GM19452 (cell line): ENCODE data around the gene SLCO4C1.
A peak's percentile ranks its signal among the peaks of the same experiment; 100 is the strongest.

Experiments used
- ATAC-seq: cut with Tn5 transposase; IDR thresholded peaks from one replicate; pipeline ENCODE4 v1.9.1; 2021; ENCODE audit not compliant: unreplicated experiment

Gene SLCO4C1

DNA sequence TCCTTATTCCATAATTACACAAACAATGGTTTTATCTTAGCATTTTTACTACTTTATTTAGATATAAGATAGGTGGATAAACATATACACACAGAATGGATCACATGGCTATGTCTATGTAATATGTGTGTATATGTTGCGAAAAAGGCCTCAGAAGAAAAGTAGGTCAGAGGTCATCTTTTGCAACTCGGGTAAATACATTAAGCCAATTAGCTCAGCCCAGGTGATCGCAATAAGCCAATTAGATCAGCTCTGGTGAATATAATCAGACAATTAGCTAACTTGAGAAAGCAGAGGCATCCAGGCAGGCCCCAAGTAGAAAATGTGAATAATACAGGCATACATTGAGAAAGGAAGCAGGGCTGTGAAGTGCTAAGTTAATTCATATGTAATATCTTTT is 24.3 kb downstream of the SLCO4C1 start:
- no peak for ATAC-seq

DNA sequence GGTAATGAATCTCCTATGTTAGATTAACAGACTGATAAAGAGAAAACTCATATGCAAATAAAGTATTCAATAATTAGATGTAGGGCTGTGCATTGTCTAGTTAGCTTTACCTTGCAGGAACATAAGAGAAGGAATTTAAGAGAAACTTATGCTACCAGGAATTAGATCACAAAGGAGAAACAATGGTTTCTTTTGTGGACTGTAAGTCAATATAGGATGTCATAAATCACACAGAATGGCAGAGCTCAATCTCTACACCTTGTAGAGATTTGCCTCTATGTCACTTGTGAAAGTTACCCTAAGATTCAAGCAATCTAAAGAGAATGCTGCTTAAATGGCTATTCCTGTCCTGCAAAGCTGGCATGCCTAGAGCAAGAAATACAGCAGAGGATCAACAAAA is 26.0 kb downstream of the SLCO4C1 start:
- no peak for ATAC-seq

DNA sequence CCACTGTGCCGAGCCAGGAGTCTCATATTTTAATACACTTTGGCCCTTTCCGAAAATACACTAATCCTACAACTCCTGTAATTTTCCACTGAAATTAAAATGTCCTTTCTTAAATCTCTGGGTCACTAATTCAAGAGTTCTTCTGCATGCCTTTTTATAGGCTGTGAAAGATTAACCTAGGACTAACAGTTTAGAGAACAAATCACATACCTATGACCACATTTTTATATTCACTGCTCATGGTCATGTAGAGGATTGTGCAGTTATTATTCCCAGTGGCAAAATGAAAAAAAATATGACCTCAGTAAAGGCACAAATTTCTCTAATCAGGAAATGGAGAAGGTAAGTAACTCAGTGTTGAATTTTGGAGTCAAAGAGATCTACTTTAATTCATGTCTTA is 33.4 kb downstream of the SLCO4C1 start:
- no peak for ATAC-seq

DNA sequence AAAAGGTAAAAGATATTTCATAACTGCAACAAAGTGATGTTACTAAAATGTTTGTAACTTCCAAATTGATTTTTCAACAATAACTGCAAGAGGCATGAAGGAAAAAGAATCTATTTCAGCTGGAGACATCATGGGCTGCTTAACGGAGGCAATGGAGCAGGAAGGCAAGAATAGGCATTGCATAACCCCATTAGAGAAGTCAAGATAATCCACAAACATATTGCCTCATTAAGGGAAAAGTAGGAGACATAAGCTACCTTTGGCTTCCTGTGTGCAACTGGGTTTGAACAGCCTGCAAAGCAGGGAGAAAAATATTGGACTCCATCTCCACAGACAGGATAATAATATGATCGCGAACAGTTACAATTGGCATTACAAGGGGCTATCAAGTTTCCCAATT is 46.7 kb downstream of the SLCO4C1 start:
- no peak for ATAC-seq

DNA sequence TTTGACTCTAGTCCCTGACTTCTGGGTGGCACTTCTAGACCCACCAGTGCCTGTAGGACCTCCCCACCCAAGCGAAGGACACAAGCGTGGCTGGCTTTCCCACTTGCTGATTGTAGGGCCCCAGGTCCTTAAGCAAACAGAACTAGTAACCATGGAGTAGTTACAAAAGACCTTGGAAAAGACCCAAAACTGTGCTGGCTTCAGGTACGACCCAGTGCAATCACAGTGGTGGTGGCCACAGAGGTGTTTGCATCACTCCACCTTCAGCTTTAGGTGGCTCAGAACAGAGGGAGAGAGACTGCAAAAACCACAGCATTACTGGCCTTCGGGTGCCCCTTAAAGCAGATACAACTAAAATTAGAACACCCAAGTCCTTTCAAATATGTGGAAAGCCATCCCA is 52.9 kb downstream of the SLCO4C1 start:
- no peak for ATAC-seq

DNA sequence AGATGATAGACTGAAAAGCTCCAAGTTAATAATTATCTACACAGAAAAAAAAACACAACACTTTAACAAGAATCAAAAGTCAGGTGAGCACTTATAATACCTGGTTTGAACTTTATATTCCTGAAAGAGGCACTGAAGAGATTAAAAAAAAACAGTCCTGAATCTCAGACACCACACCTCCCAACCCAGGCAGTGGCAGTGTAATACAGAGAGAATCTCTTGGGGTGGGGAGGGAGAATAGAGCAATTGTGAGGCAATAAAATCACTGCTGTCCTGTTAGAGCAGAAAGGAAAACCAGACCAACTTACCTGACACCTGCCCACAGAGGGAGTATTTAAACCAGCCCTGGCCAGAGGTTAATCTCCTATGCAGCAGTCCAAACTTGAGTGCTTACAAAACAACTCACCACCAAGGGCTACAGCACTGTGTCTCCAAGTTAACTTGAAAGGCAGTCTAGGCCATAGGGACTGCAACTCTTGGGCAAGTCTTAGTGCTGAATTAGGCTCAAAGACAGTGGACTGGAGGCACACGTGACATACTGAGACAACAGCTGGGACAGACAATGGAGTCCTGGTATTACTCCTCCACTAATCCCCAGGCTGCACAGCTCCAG is 54.2 kb downstream of the SLCO4C1 start:
- no peak for ATAC-seq

DNA sequence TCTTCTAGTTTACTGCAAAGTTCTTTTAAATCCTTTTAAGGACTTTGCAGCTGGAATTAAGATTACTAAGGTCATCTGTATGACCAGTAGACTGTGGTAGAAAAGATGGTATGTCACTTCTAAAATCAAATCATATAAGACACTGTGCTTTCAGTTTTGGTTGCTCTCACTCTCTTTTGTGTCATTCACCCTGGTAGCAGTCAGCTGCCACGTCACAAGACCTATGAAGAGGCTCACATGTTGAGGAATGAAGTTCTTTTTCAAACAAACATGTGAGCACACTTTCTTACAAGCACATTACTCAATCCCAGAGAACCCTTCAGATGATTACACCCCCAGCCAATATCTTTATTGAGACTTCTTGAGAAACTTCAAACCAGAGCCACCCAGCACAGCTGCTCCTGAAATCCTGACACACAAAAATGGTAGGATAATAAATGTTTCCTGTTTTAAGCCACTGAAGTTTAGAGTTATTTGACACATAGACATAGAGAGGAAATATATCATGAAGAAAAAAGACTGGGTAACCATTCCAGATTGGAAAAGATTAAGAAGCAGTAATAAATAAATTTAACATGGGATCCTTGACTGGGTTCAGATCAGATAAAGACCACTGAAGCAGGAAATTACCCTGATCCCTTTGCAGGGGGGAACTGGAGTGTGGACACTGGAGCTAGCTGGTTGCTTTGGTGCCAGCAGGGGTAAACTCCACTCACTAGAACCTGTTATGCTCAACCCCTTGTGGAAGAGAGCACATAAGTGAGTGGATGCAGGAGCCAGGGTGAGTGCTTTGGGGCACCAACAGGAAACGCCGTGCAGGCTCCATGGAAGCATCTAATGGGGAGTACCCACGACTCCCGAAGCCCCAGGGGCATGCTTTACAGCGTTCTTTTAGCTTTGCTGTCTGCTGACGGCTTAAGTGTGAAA is 64.1 kb downstream of the SLCO4C1 start:
- ATAC-seq: peak; percentile 83

DNA sequence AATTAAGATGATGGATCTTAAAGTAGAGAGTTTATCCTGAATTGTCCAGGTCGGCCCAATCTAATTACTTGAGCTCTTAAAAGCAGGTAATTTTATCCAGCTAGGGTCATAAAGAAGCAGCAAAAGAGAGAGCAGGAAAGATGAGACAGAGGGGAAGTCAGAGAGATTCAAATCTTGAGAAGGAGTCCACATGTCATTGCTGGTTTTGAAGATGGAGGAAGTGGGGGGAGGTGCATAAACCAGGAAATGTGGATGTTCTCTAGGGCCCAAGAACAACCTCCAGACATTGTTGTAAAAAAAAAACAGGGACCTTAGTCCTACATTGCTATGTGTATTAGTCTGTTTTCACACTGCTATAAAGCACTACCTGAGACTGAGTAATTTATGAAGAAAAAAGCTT is 66.4 kb downstream of the SLCO4C1 start:
- ATAC-seq: no peak

DNA sequence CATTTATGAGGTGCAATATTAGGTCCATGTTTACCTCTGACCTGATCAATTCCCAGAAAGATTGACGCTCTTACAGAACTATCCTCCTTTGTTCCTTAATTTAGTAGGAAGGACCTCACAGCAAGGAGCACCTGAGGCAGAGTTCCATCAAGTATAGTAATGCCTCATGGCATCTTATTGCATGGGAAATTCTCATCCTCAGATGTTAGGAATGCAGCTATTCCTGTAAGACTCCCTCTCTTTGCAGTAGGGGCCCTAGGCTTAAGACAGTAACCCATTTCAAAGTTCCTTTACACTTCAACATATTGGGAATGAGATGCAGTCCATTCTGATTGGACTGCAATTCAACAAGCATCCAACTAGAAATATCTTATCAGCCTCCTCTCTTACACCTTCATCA is 69.8 kb downstream of the SLCO4C1 start:
- no peak for ATAC-seq

DNA sequence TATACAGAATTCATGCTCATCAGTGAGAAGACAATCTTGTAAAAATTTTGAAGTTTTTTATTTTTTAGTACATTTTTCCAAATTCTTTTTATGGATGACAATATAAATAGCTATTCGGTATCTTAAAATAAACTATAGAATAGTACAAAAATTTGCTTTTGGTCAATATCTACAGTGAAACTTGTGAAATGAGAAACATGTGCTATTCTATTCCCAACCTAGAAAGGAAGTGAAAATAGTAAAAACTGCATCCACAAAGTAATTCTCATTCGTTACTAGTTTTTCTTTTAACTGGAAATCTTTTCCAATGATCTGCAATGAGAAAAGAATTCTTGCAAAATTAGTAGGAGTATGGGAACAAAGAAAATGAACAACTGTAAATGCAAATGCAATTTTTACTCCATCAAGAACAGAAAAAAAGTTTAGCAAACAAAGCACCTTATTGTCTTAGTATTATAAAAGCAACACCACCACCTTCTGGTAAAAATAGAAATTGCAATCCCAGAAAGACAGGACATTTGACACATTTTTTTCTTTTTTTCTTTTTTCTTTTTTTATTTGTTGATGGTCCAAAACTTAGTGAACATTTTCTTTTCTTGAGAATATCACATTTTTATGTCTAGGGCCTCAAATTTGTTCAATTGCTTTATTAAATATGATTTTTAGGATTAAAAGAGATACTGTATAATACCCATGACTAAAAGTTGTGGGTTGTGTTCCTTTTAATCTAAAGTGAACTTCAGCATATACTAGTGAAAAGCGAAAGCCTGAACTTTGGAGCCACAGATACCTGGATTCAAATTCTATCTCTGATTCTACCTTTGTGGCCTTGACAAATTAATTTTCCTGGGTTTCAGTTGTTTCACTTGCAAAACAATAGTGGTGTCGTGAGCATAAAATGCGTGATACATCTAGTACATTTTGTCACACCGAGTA is 72.3 kb downstream of the SLCO4C1 start:
- ATAC-seq: peak; percentile 52

DNA sequence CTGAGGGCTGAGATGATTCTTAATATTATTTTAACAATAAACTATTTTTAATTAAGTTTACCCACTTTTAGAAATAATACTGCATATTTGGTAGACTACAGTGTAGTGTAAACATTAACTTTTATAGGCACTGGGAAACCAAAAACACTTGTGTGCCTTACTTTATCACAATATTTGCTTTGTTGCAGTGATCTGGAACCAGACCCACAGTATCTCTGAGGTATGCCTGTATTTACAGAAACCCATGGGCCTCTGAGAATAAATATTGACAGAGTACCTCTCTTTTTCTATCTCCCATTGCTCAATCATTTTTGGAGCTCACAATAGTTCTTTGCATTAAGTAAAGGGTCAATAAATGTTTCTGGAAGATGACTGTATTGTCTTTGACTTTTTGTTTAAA is 73.3 kb downstream of the SLCO4C1 start:
- no peak for ATAC-seq

DNA sequence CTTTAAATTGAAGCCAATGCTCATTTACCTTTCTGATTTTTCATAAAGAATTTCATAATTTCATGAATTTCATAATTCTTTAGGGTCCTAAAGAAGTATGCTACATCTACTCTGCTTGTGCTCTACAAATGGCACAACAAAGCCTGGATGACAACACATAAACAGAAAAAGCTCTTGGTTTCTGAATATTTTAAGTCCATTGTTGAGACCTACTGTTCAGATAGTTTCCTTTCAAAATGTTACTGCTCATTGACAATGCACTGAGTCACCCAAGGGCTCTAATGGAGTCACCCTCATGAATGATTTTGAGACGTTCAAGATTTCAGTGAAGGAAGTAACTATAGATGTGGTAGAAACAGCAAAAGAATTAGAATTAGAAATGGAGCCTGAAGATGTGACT is 74.1 kb downstream of the SLCO4C1 start:
- no peak for ATAC-seq

DNA sequence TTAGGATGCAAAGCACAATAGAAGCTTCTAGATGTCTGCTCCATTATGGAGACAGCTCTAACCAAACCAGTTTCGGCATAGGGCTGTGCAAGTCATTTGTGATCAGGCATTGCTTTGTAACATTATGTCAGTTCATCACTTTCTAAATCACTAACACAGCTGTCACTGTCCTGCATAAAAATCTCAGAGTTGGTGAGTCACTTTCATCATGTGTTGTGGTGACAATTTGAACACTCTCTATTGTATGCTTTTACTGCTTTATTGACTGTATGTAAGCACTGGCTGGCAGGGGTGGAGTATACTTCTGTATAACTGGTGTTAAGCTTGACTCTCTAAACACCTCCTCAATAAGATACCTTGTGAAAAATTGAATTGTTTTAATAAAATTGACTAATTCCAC is 77.9 kb downstream of the SLCO4C1 start:
- ATAC-seq: no peak

DNA sequence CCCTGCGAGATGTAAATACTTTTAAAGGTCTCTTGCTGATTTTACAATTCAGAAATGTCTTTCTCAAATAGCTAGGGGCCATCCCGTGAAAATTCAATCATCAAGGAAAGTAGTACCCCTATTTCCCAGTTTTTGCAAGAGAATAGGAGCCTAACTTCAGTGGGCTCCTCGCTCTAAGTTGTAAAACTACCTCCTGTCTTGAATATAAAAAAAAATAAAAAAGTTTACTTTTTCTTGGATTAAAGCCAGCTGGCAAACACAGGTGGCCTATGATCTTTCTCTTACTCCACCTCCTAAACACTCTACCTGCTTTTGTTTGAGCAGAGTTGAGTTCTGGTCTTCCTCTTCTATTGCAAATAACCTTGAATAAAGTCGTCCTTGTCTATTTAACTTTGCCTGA is 79.4 kb downstream of the SLCO4C1 start:
- no peak for ATAC-seq

DNA sequence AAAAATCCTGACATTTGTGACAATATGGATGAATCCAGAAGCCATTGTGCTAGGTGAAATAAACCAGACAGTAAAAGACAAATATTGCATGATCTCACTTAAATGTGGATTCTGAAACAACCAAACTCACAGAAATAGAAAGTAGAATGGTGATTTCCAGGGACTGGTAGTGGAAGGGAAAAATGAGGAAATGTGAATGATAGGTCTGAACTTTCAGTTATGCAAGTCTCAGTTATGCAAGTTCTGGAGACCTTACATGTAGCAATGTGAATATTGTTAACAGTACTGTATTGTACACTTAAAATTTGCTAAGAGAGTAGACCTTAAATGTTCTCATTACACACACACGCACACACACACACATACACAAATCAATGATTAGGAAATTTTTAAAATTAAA is 84.9 kb downstream of the SLCO4C1 start:
- ATAC-seq: no peak

DNA sequence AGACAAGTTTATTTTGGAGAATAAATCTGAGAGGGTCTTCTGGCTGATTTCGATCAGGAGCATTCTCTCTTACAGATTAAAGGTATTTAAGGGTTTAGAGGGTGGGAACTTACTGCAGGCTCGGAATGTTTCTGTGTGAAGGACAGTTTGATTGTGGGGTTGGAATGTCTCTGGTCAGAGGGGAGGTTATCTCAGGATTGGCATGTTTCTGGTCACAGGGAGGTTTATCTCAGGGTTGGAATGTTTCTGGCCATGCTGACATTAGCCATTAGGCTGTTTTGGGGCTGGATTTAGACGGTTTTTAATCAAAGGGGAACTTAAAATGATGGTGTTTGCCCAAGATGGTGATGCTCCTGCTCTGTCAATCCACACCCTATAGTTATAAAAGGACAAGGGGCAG is 95.2 kb downstream of the SLCO4C1 start:
- no peak for ATAC-seq

DNA sequence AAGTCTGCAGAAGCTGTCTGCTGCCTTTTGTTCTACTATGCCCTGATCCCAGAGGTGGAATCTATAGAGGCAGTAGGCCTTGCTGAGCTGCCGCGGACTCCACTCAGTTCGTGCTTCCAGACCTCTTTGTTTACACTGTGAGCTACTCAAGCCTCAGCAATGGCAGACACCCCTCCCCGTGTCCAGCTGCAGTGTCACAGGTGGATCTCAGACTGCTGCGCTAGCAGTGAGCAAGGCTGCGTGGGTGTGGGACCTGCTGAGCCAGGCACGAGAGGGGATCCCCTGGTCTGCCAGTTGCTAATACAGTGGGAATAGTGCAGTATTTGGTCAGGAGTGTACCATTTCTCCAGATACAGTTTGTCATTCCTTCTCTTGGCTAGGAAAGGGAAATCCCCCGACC is 99.6 kb downstream of the SLCO4C1 start:
- no peak for ATAC-seq
